PC-3 (cell line): ENCODE data around the gene VASP. TPM values are rescaled to one million over a fixed set of nuclear protein-coding genes. Genes with fewer than 3 reads are reported as not detected.

Source experiments
- ATAC-seq: fragments of 200-7000 bp; cut with Tn5 transposase; 2 replicates; pipeline ENCODE4 v1.9.1; 2020; ENCODE audit warnings: mild to moderate bottlenecking, moderate library complexity
- BruUV-seq: library from RNA; stranded (reverse); fragments of 400-500 nt; replicated peaks from 2 replicates; lab custom pipeline; 2021; lab: Mats Ljungman, UMichigan
- CTCF ChIA-PET: fragments of 300-600 bp; sonication (Branson Sonifier 250); formaldehyde crosslinking; loops from one replicate; lab custom pipeline; 2022; ENCODE audit warnings: antibody characterized with exemption; lab: Charles Lee
- POLR2A ChIA-PET: fragments of 300-600 bp; sonication (Branson Sonifier 250); formaldehyde crosslinking; loops from one replicate; lab custom pipeline; 2022; ENCODE audit warnings: antibody characterized with exemption; ENCODE audit not compliant: unreplicated experiment; lab: Charles Lee
- DNase-seq: peaks from one replicate; pipeline ENCODE4 v3.0.0-alpha.2; 2015
- H2AFZ ChIP-seq: fragments of 300-600 bp; sonication (generic); 2 replicates; pipeline ENCODE4 v1.6.0; 2016; ENCODE audit warnings: antibody characterized with exemption, low read length
- H3F3A ChIP-seq: fragments of 300-600 bp; sonication (generic); one replicate; pipeline ENCODE4 v1.6.0; 2017; ENCODE audit warnings: antibody characterized with exemption, low read length, control low read depth, mild to moderate bottlenecking; ENCODE audit not compliant: unreplicated experiment
- H3K27ac ChIP-seq: fragments of 300-600 bp; sonication (generic); 2 replicates; pipeline ENCODE4 v1.5.1; 2016; ENCODE audit warnings: mild to moderate bottlenecking, low read length
- H3K27me3 ChIP-seq: fragments of 300-600 bp; sonication (generic); 2 replicates; pipeline ENCODE4 v1.6.1; 2016; ENCODE audit warnings: low read length, mixed read lengths
- H3K36me3 ChIP-seq: fragments of 300-600 bp; sonication (generic); 2 replicates; pipeline ENCODE4 v1.6.1; 2016; ENCODE audit warnings: low read depth, mixed run types, low read length, mixed read lengths
- H3K4me1 ChIP-seq: fragments of 300-600 bp; sonication (generic); 2 replicates; pipeline ENCODE4 v1.5.1; 2016; ENCODE audit warnings: low read length; ENCODE audit not compliant: insufficient read depth
- H3K4me2 ChIP-seq: fragments of 300-600 bp; sonication (generic); 2 replicates; pipeline ENCODE4 v1.6.0; 2016; ENCODE audit warnings: low read length
- H3K4me3 ChIP-seq: fragments of 300-600 bp; sonication (generic); 2 replicates; pipeline ENCODE4 v1.5.1; 2016; ENCODE audit warnings: mild to moderate bottlenecking, low read length, mixed read lengths
- H3K79me2 ChIP-seq: fragments of 300-600 bp; sonication (generic); 2 replicates; pipeline ENCODE4 v1.6.1; 2017; ENCODE audit warnings: low read length, mixed read lengths
- H3K9ac ChIP-seq: fragments of 300-600 bp; sonication (generic); 2 replicates; pipeline ENCODE4 v1.6.0; 2016; ENCODE audit warnings: mild to moderate bottlenecking, low read length
- H3K9me2 ChIP-seq: fragments of 300-600 bp; sonication (generic); replicated peaks from 2 replicates; pipeline ENCODE4 v1.6.1; 2016; ENCODE audit warnings: mixed run types, low read length, mixed read lengths
- H3K9me3 ChIP-seq: fragments of 300-600 bp; sonication (generic); 2 replicates; pipeline ENCODE4 v1.6.1; 2016; ENCODE audit warnings: low read length, mixed read lengths
- H4K20me1 ChIP-seq: fragments of 300-600 bp; sonication (generic); 2 replicates; pipeline ENCODE4 v1.6.1; 2016; ENCODE audit warnings: low read length, mixed read lengths
- EZH2 ChIP-seq: fragments of 300-600 bp; sonication (generic); IDR thresholded peaks from one replicate; pipeline ENCODE4 v1.6.1; 2017; ENCODE audit warnings: antibody characterized with exemption, mild to moderate bottlenecking, low read length; ENCODE audit not compliant: unreplicated experiment
- EZH2phosphoT487 ChIP-seq: fragments of 300-600 bp; sonication (generic); IDR thresholded peaks from 2 replicates; pipeline ENCODE4 v1.6.1; 2018; ENCODE audit warnings: mild to moderate bottlenecking, antibody characterized with exemption, low read length, borderline replicate concordance
- intact Hi-C: fragments of 100-400 bp; cut with micrococcal nuclease; formaldehyde crosslinking; loops from 2 replicates; pipeline ENCODE4 v1.9.0; 2023
- total RNA-seq: library from RNA; depleted of rRNA; stranded (reverse); fragments of >200 nt; gene quantifications from 2 replicates; pipeline ENCODE4 v1.2.3, GENCODE V29; 2014
- TF ChIP-seq, protein P1 (sequence below): fragments of 300-600 bp; sonication (generic); conservative IDR thresholded peaks from 2 replicates; pipeline ENCODE4 v1.5.1; 2017; ENCODE audit warnings: antibody characterized with exemption, low read depth, mild to moderate bottlenecking, low read length

Gene VASP
- total RNA-seq, 1 experiment from 2014 or later = 120 TPM

DNA sequence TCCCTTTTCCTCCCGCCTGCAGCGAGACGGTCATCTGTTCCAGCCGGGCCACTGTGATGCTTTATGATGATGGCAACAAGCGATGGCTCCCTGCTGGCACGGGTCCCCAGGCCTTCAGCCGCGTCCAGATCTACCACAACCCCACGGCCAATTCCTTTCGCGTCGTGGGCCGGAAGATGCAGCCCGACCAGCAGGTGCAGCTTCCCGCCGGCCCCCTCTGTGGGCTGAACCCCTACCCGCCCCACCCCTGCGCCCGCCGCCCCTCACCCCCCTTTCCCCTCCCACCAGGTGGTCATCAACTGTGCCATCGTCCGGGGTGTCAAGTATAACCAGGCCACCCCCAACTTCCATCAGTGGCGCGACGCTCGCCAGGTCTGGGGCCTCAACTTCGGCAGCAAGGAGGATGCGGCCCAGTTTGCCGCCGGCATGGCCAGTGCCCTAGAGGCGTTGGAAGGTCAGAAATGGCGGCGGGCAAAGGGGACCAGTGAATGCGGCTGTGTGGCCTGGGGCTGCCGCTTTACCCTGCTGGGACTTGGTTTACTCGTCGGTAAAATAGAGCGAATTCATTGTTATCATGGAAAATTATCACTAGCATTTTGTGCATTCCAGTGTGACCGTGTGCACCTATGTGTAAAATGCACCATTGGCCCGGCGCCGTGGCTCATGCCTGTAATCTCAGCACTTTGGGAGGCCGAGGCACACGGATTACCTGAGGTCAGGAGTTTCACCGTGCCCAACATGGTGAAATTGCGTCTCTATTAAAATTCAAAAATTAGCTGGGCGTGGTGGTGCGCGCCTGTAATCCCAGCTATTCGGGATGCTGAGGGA lies 10.6 kb downstream of the VASP start:
- CTCF ChIA-PET = no interaction called here
- peaks cover 35% of the 10 kb centered on the region for H3K79me2 ChIP-seq
- no peak for ATAC-seq
- no TSS peak for BruUV-seq
- no peaks in the 10 kb centered on the region; the same call in 1 of the 2 replicates for H3K36me3 ChIP-seq
- H3K4me2 ChIP-seq = no peak overlapping the region
- H3K9me3 ChIP-seq = no peaks in the 10 kb centered on the region
- H2AFZ ChIP-seq = no peak overlapping the region
- TF ChIP-seq EZH2 (no peak), EZH2phosphoT487 (no peak)
- TF ChIP-seq, protein P1, sequence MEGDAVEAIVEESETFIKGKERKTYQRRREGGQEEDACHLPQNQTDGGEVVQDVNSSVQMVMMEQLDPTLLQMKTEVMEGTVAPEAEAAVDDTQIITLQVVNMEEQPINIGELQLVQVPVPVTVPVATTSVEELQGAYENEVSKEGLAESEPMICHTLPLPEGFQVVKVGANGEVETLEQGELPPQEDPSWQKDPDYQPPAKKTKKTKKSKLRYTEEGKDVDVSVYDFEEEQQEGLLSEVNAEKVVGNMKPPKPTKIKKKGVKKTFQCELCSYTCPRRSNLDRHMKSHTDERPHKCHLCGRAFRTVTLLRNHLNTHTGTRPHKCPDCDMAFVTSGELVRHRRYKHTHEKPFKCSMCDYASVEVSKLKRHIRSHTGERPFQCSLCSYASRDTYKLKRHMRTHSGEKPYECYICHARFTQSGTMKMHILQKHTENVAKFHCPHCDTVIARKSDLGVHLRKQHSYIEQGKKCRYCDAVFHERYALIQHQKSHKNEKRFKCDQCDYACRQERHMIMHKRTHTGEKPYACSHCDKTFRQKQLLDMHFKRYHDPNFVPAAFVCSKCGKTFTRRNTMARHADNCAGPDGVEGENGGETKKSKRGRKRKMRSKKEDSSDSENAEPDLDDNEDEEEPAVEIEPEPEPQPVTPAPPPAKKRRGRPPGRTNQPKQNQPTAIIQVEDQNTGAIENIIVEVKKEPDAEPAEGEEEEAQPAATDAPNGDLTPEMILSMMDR = no peak
- intact Hi-C loops = no loop called here
- no peaks in the 10 kb centered on the region for H3K27me3 ChIP-seq
- no peak overlapping the region for H3K27ac ChIP-seq
- POLR2A ChIA-PET = no interaction called here
- no peak for DNase-seq
- H3F3A ChIP-seq = peaks cover 3% of the 10 kb centered on the region
- peaks cover 19% of the 10 kb centered on the region for H3K4me1 ChIP-seq
- H3K9me2 ChIP-seq = no peaks in the 10 kb centered on the region
- no peak overlapping the region for H3K4me3 ChIP-seq
- no peak overlapping the region for H3K9ac ChIP-seq
- H4K20me1 ChIP-seq = peaks cover 8% of the 10 kb centered on the region

DNA sequence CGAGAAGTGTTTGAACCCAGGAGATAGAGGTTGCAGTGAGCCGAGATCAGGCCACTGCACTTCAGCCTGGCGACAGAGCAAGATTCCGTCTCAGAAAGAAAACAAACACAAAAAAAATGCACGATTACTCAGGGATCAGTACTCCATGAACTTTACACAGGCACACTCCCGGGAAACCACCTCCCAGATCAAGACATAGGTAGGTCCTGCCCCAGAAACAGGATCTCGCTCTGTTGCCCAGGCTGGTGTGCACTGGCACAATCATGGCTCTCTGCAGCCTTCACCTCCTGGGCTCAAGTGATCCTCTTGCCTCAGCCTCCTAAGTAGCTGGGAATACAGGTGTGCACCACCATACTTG lies 11.2 kb downstream of the VASP start:
- ATAC-seq (peak; percentile 39), DNase-seq (no peak)
- Histone ChIP-seq H3K9me2 (no peaks in the 10 kb centered on the region), H3K4me2 (no peak overlapping the region), H3K27ac (no peak overlapping the region), H2AFZ (no peak overlapping the region), H3K79me2 (peaks cover 30% of the 10 kb centered on the region), H3K36me3 (no peaks in the 10 kb centered on the region; the same call in 1 of the 2 replicates), H3F3A (peaks cover 3% of the 10 kb centered on the region), H3K9ac (no peak overlapping the region), H3K4me3 (no peak overlapping the region), H3K27me3 (no peaks in the 10 kb centered on the region), H4K20me1 (peaks cover 8% of the 10 kb centered on the region), H3K4me1 (peaks cover 19% of the 10 kb centered on the region), H3K9me3 (no peaks in the 10 kb centered on the region)
- TF ChIP-seq EZH2 = no peak
- TF ChIP-seq, protein P1 = no peak
- no peak for TF ChIP-seq EZH2phosphoT487
- ChIA-PET POLR2A (no interaction called here), CTCF (no interaction called here)
- intact Hi-C loops = no loop called here
- BruUV-seq = no TSS peak
